Fibroblast of gingiva (primary cell): ENCODE data around the gene AP3D1.

Source experiments
- DNase-seq: peaks from one replicate; pipeline ENCODE4 v3.0.0-alpha.2; 2011; ENCODE audit warnings: low read depth

The AP3D1 gene

DNA sequence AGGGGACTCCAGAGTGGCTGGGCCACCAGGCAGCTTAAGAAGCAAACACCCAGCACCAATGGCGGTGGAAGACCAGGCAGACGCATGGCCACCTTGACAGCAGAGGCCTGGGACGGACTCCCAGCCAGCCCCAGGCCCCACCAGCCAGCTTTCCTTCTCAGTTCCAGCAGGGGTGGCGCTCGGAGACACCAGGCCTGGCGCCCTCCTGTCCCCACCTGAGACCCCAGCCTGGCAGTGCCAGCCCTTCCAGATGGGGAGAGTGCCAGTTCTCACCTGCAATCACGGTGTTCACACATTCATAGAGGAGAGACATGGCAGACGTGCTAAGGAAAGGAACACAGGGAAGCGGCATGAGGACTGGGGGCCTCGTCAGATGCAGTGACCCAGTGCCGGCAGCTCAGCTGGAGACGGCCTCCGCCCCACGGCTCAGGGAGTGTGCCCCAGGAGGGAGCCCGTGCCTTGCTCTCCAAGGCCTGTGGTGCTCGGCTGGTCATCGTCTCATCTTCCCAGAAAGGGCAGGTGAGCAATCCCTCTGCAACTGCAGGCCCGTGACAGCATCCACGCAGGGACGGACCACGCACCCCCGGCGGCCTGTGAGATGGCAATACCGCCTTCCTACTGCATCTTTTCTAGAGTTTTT lies 24.4 kb downstream of the AP3D1 start:
- DNase-seq, result no peak

- no peak for DNase-seq
Observed at GRCh38 chr19:2123682-2124387, 27.5 kb downstream of the AP3D1 start.

- no peak for DNase-seq
Observed at GRCh38 chr19:2122982-2123381, 28.4 kb downstream of the AP3D1 start.

GRCh38 chr19:2122251-2122650 lies 29.1 kb downstream of the AP3D1 start:
- no peak for DNase-seq

- DNase-seq, result no peak
Observed at GRCh38 chr19:2121416-2122051, 29.8 kb downstream of the AP3D1 start.

DNA sequence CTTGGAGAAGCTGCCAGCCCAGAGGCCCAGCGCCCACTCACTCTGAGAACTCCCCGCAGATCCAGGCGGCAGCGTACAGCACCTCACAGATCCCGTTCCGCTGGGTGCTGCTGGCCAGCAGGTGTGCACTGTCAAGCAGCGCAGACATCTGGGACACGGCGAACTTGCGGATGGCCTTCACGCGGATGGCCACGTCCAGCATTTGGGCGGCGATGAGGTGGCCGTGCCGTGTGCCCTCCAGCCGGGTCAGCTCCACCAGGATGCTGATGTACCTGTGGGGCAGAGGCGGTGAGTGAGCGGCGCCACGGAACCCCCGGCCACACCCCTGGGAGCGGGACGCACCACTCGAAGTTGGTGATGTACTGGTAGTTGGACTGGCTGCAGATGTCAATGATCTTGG lies 30.5 kb downstream of the AP3D1 start:
- no peak for DNase-seq

DNA sequence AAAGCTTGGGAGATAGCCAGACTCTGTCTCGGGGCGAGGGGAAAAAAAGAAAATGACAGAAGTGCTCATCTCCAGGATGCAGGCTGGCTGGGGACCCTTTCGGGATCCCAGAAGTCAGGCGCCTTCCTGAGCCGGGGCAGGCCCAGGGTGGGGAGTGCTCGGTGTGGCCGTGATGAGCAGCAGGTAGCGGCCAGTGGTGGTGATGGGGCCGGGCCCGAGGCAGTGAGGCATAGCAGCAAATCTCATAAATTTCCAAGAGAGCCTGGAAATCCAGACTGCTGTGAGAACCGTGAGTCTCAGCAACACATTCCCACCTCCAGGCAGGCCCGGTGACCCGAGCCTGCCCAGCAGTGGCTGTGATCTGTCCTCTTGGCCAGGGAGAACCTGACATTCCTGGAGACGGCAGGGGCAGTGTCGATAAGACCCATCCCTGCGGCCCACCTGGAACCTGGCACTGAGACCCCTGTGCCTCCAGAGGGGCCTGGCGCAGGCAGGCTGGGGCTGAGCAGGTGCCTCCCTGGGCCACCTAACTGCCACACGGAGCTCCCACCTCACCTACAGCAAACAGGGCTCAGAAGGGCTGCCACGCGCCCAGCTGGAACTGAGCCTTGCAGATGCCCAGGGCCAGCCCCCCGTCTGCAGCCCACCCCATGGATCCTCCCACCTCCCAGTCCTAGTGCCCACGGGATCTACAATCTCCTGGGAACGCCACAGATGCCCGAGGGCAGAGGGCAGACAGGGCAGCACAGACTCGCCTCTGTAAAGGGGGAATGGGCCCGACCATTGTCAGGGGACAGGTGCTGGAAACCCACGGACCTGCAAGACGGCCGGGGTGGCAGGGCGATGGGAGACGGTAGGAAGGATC lies 31.2 kb downstream of the AP3D1 start:
- DNase-seq, result no peak

- no peak for DNase-seq
Observed at GRCh38 chr19:2118438-2118837, 32.9 kb downstream of the AP3D1 start.

- DNase-seq, result no peak
Observed at GRCh38 chr19:2117215-2117960, 34.0 kb downstream of the AP3D1 start.

GRCh38 chr19:2116507-2116906 lies 34.9 kb downstream of the AP3D1 start:
- DNase-seq, result no peak

GRCh38 chr19:2115911-2116426 lies 35.4 kb downstream of the AP3D1 start:
- no peak for DNase-seq

DNA sequence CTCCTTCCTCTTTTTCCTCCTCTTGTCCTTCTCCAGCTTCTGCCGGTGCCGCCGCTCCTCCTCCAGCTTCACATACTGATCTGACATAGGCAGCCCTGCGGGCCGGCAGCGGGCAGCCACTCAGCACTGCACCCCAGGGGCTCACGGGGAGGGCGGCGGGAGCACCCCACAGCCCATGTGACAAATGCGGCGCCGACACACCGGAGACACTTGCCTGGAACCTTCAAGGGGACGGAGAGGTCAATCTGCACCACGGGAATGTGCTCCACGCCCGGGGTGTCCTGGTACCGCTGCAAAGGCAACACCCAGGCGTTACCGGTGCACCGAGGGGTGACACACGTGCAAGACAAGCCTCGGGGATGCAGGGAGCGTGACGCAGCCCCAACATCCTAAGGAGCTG lies 36.0 kb downstream of the AP3D1 start:
- DNase-seq, result no peak

- no peak for DNase-seq
Observed at GRCh38 chr19:2114821-2115220, 36.5 kb downstream of the AP3D1 start.

DNA sequence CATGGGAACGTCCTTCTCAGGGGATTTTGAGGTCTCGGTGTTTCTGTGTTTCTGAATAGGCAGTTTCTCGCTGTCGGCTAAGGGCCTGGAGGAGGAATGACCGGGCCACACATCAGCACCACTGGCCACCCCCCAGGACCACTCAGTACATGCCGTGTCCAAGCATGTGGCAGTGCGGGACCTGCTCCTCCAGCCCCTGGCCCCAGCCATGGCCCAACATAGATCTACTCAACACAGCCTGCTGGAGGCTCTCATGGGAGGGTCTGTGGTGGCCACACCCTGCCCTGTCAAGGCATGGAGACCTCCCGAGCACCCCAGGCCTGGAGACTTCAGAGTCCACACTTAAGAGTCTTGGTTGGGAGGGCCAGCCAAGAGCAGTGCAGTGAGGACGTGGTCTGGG lies 37.1 kb downstream of the AP3D1 start:
- no peak for DNase-seq

DNA sequence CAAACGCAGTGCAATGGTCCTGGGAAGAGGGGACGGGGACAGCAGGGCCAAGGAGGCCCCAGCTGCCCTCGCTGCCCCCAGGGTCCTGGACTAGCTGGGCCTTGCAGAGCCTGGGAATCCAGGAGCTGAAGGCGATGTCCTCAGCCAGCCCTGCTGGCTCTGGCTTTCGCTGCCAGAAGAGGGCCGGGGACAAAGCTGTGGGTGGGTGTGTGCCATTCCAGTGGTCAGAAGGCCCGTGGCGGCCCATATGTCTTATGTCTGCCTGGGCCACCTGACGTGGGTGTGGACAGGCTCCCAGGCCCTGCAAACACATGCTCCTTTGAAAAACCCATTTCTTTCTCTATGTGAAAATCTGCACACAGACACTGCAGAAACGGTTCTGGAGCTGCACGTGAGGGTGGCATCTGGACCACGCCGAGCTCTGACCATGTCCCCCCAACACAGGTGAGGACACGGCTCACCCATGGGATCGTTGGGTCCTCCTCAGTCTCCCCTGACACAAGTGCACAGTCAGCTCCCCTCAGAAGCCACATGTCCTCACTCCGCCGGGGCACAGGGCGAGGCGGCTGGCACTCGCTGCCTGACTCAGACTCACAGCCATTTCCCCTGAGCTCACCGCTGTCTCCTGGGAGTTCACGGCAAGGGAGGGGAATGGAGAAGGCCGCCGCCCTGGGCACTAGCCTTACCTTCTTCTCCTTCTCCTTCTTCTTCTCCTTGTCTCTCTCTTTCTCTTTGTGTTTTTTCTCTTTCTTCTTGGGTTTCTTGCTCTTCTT lies 37.7 kb downstream of the AP3D1 start:
- peak; percentile 18 for DNase-seq

- no peak for DNase-seq
Observed at GRCh38 chr19:2112516-2113320, 38.6 kb downstream of the AP3D1 start.

- DNase-seq, result no peak
Observed at GRCh38 chr19:2111886-2112285, 39.5 kb downstream of the AP3D1 start.

DNA sequence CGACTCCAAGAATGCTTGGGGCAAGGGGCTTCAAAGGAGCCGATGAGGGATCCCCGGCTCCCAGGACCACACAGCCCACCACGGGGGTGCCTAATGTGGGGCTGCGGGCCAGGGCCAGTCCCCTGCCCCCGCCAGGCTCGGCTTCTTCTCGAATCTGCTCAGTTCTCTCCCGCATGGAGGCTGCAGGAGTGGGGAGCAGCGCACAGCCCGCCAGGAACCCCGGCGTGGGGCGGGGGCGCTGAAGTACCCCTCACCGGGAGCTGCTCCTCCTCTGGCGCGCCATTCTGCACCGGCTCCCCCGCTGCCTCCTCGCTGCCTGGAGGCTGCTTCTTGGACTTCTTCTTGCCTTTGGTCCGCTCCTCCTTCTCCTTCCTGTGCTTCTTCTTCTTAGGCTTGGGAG lies 39.9 kb downstream of the AP3D1 start:
- DNase-seq, result no peak

GRCh38 chr19:2110822-2111221 lies 40.5 kb downstream of the AP3D1 start:
- no peak for DNase-seq
